GM18498 (cell line): Measurements from ENCODE around the gene CRACR2A.

ENCODE experiments used
- ATAC-seq: cut with Tn5 transposase; IDR thresholded peaks from one replicate; pipeline ENCODE4 v1.9.1; 2021; ENCODE audit warnings: mild to moderate bottlenecking, moderate library complexity; ENCODE audit not compliant: unreplicated experiment

The CRACR2A gene

DNA sequence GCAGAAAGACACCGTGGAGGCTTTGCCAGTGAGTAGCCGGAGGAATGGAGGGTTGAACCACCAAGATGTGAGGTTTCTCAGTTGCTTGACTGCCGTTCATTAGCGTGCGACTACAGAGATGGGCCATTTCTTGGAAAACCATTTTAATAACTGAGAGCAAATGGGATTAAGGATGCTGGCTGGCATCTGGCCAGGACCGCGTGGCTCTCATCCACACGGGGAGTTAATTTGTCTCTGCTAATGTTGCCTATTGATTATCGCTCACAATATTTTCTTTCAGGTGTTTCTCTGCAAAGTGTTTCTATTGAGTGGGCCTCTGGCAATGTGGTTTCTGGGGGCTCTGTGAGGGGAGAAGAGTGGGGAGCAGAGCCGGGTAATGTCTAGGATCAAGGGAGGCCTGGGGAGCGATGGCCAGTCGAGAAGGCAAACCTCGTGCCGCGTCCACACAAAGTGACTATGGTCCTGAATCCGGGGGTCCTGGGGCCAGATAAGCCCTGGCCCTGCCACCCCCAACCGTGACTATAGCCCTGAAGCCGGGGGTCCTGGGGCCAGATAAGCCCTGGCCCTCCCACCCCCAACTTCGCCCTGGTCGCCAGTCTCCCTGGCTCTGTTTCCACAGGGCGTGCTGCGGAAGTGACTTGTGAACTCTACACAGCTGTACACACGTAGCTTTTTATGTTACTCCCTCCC, 151.3 kb downstream of the CRACR2A start:
- no peak for ATAC-seq

DNA sequence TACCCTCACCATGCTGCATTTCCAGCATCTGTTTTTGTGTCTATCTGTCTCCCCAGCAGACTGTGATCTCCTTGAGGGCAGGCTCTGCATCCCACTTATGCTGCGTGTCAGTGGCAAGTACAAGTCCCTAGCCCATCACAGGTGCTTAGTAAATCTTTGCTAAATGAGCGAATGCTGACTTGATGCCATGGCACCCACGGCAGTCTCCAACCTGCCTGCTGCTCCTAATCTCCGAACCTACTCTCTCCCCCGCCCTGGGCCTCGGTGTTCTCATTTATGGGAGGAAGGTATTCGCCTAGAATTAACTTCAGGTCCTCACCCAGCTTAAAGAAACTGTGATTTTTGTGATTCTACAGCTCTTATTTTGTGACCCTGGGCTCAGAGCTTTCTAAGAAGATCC, 152.0 kb downstream of the CRACR2A start:
- ATAC-seq: no peak

DNA sequence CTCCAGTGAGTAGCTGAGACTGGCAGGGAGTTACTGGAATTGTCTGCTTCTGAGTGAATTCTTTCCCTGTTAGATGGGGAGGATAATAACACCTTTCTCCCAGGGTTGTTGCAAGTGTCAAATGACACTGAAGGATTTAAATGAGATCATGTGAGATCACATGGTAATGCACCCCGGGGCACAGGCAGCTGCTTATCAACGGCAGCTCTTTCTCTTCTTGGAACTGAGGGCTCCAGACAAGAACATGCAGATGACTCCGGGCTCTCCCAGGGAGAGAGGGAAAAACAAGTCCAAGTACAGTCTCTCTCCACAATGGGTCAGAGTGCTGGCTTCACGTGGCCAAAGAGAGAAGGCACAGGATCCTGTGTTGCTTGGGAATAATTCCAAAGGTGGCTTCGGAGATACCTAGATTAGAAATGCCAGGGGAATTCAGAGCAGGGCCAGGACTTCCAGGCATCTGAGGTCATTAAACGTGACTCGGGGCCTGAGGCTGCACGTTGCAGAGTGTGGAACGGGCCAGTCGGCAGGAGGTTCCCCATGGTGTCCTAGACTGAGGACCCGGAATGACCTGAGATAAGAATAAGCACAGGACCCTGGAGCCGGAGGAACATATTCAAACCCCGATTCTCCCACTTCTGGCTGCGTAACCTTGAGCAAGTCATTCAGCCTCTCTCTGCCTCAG, 152.7 kb downstream of the CRACR2A start:
- ATAC-seq: no peak

DNA sequence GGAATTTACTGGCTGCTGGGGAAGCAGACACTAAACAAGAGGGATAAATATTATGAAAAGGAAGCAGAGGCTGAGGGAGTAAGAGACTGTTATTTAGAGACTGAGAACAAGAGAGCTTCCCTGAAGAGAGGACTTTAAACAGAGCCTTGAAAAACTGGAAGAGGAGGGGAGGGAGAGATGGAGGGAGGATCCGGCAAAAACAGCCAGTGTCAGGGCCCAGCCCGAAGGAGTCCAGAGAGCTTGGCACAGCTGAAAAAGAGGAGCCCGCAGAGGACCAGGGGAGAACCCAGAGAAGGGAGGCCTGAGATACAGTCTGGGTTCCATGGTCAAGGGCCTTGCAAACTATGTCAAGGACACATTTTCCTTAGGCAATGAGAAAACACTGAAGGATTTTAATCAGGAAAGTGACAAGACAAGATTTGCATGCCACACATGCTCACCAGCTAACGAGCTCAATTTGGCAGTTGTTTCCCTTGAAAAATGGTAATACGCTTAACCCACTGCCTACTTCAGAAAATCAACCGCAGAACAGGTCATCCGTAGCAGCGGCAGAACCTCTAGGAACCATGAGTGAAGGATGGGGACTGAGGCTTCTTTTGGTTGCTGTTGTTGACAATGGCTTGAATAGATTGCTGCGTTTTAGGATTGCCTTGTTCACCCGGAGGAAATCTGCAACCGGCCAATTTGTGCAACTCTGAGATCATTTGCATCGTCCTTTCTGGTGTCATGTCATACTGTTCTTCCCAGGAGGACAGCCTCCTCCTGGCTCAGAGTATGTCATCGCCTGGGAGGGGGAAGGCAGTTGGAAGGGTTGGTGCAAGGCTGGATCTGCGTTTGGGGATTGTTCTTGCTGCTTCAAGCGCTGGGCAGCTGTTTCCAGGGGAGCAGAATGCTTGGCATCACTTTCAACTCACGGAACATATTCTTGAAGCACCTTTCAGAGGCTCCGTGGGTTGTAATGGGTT, 153.7 kb downstream of the CRACR2A start:
- ATAC-seq: no peak

DNA sequence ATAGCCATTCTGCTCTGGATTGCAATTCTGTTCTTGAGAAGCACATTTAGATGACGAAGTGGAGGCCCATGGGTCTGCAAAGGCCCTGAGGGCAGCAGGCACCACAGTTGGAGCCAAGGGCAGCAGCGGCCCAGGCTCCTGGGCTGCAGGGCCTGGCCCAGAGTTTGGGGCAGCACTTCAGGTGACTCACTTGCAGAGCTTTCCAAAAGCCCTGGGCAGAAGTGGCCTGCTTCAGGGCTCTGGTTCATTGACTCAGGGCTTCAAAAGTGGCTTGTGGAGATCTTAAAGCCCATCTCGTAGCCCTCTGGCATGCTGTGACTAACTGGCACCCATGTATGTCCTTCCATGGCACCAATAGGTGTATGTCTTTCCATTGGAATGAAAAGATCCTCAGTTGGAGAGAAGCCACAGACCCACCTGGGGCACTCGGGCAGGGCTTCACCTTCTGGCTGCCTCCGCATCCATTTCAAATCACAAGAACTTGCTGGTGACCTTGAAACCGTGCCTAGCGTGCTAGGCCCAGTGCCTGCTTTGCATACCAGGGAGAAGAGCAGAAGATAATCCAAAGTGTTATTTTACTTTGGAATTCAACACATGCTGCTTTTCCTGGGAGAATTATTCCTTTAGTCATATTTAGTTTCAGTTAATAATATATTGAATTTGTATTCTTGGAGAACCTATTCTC, 155.2 kb downstream of the CRACR2A start:
- no peak for ATAC-seq

DNA sequence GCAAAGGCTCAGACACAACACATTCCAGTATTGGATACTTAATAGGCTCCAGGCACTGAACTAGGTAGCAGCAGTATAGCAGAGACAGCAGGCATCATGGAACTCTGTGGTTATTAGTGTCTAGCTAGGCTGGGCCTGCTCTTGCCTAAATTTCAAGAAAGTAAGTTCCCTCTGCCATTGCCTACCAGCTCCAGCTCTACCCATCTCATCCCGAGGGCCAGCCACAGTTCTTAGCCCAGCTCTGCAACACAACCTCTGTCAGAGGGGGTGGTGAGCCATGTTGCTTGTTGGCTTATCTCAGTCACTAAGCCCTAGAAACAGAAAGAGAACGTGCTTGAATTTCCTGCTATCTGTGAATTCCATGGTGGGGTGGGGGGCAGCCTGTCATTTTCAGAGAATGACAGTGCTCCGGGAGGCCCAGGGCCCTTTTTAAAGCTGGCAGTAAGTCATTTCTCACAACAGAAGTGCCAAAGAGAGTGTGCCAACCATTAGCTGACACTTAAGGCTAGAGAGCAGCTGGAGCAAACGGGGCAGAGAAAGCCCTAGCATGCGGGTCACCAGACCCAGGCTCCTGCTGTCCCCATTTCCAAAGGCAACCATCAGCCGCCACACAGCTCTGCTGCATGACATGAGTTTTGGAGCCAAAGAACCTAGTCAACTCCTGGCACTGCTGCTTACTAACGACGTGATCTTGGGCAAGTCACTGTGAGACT, 156.1 kb downstream of the CRACR2A start:
- no peak for ATAC-seq

DNA sequence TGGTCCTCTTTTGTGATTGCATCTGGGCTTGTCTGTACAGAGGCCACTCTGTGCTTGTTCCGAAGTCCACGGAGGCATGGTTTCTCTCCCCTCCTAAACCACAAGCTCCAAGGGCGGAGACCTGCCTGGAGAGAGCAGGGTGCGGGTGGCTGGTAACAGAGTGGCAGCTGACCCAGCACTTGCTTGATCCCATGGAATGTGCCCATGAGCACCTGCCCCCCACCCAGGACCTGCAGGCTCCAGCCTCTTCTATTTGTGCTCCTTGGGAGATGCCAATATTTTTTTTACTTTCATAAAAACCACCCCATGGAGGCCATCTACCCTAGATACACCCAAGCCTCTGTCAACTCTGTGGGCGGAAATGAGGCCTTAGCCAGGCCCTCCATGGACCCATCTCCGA, 157.2 kb downstream of the CRACR2A start:
- no peak for ATAC-seq

DNA sequence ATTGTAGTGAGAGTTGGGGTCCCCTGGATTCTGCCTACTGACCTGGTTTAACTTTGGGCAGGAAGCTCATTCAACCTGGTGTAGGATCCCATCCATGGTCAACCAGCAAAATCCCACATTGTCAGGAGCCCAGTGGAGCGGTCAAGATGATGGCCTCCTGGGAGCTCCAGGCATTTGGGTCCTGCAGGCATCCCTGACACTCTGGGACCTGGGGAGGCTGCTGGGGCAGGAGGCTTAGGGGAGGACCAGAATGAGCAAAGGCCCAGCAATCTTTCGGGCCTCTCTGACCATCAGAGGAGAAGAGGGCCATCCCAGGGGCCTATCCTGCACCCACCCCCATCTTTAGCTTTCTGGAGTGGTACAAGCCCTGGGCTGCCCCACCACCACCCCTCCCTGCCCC, 157.9 kb downstream of the CRACR2A start:
- no peak for ATAC-seq

DNA sequence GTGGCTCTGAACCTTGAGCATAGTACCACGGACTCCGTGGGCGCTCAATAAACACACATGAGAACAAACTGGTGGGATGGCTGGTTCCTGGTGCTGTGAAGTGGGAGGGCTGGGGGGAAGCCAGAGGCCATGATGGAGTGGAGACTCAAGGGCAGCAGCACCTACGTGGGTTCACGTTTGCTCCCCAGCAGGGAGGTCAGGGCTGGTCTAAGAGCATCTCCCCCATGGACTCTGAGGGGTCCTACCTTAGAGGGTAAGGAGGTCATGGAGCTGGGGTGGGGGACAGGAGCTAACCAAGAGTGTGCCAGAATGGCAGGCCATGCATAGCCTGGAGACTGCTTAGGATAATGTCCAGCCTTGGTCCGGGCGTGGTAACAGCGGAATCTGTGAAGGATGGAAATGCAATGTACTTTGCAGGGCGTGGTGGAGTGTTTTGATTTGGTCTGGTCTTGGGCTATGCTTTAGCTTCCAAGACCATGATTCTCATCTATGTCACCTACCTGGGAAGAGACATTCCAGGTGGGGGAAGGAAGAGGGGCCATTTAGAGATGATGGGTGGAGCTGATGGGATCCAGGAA, 158.9 kb downstream of the CRACR2A start:
- no peak for ATAC-seq

DNA sequence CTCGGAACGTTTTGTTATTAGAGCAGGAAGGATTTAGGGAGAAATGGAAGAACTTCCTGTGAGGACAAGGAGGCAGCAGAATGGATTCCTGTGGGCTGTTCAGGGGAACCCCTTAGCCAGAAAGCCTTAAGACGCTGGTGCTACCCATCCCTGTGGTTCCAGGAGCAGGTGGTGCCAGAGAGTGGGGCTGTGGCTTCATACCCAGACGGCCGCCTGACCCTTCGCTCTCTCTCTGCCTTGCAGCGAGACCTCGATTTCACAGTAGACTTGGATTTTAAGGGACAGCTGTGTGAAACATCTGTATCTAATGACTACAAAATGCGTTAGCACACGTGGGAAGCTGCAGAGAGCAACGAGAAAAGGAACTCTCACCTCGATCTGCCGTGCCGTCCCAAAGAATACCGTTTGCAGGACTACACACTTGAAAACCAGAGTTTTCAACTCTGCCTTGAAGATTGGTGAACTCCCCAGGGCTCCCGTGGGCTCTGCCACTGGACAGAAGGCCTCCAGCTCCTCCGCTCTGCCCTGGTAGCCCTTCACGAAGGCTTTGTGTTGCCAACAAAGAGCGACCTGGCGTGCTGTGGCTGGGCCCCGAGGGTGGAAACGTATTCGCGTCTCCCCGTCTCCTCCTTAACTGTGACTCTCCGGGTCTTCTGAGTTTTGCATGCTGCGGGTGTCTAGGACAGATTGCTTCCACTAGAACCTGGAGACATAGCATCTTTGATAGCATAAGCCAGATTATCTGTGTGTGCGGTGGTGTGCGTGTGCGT, 159.9 kb downstream of the CRACR2A start:
- ATAC-seq: no peak

DNA sequence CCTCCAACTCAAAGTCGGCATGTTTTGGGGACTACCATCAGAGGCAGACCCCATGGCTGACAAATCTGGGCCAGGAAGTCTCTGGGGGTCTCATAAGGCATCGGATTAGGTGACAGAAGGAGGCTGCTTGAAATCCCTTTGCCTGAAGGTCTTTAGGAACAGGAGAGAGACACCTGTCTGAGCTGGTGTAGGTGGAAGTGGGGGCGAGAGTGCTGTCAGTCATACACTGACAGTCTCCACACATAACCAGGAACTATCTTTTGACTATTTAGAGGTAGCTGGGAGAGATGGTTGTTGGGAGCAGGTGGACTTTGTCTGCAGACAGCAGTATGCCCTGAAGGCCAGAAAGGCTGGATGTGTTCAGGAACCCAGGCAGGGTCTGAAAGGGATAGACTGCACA, 163.2 kb downstream of the CRACR2A start:
- ATAC-seq: no peak

DNA sequence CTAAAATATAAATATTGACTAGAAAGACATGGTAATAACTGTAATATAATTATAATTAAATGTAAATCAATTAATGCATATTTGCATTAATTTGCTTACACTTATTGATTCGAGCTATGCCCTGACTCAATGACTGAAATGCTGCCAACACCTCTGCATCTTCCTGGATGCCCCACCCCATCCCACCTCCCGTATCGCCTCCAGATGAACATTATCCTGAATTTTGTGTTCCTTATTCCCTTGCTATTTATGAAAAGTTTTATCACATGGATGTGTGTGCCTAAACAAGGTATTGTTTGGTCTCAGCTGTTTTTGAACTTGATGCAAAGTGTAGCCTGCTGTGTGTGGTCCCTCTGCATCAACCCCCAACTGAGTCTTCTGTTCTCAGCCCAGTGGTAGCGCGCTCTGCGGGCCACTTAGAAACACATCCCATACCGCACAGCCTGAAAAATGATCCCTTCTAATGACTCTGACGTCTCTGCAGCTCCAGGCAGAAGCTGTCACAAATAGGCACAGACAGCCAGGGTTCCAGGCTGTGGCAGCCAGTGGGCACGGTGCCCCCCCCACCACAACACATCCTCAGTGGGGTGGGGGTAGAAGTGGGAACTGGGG, 165.4 kb downstream of the CRACR2A start:
- no peak for ATAC-seq

DNA sequence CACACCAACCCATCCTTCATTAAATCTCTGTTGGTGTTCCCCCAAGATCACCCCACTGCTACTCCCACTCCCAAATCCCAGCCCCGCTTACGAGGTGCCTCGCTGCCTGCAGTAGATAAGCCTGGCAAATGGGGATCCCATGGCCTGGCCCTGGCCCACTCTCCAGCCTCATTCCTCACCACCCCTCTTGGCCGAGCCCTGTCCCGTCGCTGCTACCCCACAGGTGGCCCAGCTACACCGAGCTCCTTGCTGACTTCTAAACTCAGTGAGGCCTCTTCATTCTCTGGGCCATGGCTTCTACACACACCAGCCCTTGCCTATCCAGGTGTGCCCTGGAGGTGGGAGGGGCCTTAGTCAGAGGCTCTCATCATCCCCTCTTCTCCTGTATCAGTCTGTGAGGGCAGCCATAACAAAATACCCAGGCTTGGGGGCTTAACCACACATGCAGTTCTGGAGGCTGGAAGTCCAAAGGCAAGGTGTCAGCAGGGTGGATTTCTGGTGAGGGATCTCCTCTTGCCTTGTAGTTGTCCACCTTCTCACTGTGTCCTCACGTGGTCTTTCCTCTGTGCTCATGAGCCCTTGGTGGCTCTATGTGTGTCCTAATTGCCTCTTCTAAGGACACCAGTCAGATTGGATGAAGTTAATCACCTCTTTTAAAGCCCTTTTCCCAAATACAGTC, 169.1 kb downstream of the CRACR2A start:
- no peak for ATAC-seq

DNA sequence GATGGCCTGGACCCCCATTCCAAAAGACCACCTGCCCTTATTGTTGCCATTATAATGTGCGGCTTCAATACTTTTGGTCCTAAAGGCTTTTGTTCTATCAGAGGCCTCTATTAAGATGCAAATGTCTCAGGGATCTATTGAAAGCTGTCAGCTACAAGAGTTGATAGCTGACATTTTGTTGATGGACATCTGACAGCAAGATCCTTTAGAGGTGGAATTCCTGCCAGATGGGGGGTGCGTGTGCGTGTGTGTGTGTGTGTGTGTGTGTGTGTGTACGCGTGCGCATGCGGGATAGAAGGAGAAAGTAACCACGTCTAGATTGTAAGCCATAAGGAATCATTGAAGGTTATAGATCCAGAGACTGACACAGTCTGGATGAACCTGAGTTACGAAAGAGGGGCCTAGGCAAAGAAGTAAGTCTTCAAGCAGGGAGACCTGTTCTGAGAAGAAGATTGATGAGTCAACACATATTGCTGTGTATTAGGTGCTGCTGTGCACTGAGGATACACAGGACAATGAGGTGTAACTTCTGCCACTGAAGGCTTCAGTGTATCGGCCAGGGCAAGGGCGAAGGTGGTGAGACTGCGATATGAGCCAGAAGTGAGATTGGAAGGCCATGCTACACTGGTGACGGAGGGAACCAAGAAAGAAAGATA, 172.7 kb downstream of the CRACR2A start:
- no peak for ATAC-seq

DNA sequence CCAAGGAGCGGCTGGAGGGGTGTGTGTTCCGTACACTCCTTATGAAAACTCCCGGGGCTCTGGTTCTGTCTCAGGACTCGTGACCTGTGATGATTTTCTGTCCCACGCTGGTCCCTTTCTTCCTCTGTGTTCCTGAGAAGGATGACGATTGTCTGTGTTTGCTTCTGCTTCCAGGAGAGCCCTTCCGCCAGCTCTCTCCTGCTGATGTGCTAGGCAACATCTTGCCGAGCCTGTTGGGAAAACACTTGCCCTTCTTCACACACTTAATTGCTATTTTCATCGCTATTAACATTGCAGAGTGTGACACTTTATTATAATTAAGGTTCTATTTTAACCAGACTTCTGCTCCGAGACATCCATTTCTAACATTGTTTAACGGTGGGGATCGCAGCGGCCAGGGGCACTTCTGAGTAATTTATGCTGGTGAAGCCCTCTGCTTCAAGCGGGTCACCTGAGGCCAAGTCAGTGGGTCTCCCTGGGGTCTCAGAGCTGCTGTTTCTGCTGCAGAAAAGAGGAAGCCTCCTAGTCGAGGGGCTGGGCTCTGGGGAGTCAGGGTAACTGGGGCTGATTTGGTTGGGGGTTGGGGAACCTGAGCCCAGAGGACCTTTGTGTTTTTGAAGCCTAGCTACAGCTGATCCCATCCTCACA, 173.3 kb downstream of the CRACR2A start:
- no peak for ATAC-seq

DNA sequence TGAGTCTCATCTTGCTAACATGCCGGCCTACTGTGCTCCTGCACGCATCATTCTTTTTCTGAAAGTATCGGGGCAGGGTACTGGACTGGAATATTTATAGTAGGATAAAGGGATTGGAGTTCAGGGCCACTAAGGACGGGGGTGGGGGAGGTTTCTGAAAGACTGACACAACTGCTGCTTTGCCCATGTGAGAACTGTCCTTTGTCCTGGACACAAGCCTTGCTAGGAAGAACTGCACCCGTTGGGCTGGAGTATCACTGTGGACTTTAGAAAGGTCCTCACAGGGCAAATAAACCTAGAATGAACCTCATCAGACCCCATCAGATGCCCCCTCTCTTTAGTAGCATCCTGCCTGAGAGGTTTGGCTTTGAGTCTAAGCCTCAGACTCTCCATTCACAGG, 174.4 kb downstream of the CRACR2A start:
- no peak for ATAC-seq

DNA sequence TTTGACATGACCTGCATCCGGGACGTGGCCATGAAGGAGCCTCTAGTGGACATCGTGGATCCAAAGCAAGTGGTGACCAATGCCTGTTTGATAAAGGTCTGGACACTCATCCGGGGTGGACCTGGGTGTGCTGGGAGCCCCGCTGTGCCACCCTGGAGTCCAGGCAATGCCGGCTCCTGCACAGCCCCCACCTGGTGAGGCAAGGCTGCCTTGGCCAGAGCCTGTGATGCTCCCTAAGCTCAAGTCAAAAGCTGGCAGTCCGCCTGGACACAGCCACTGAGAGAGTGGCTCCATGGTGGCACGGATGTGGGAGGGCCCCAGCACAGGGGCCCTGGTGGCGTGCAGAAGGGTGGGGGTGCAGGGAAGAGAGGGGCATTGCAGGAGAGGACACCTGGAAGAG, 176.0 kb downstream of the CRACR2A start:
- no peak for ATAC-seq
